ENCODE measurements around the gene RNF223.

RNF223 gene

DNA sequence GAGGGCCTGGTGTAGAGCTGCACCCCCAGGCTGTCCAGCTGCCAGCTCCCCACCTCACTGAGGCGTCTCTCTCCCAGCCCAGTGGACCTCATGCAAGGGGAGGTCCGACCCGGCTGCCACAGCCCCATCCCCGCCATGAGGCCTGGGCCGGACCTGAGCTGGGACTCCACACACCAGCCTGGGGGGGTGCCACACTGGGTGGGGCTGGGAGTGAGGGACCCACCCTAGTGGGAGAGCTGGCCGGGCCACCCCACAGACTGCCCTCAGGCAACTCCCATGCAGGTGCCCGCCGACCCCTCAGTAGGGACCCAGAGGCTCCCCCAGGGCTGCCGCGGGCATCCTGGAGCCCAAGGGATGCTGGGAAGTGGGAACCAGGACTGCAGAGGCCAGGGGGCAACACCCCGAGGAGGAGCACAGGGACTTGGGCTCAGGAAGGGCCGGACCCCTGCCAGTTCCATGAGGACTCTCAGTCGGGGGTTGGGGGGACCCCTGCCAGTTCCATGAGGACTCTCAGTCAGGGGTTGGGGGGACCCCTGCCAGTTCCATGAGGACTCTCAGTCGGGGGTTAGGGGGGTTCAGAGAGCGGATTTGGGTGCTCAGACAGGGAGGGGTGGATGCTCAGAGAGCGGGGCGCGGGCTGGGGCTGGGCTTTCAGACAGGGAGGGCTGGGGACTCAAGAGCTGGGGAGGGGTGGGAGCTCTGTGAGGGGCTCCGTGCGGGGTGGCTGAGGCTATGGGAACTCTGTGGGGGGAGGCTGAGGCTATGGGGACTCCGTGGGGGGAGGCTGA, 1.2 kb upstream of the RNF223 start:
- H3K36me3 ChIP-seq (replicated peaks; ENCODE audit: low read depth, low read length), result no peaks in the 10 kb centered on the region
- H3K9ac ChIP-seq (ENCODE audit: low read length), result no peak overlapping the region
- H3K27ac ChIP-seq (ENCODE audit: low read length), result no peak overlapping the region
- no peaks in the 10 kb centered on the region for H3K79me2 ChIP-seq (ENCODE audit: low read length)
- TF ChIP-seq EZH2phosphoT487 (IDR thresholded peaks at IDR 0.05; ENCODE audit: low read depth), result no peak
- TF ChIP-seq, protein P1, sequence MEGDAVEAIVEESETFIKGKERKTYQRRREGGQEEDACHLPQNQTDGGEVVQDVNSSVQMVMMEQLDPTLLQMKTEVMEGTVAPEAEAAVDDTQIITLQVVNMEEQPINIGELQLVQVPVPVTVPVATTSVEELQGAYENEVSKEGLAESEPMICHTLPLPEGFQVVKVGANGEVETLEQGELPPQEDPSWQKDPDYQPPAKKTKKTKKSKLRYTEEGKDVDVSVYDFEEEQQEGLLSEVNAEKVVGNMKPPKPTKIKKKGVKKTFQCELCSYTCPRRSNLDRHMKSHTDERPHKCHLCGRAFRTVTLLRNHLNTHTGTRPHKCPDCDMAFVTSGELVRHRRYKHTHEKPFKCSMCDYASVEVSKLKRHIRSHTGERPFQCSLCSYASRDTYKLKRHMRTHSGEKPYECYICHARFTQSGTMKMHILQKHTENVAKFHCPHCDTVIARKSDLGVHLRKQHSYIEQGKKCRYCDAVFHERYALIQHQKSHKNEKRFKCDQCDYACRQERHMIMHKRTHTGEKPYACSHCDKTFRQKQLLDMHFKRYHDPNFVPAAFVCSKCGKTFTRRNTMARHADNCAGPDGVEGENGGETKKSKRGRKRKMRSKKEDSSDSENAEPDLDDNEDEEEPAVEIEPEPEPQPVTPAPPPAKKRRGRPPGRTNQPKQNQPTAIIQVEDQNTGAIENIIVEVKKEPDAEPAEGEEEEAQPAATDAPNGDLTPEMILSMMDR (IDR thresholded peaks at IDR 0.05; ENCODE audit: low read depth, low read length), result no peak
- peaks cover 13% of the 10 kb centered on the region for H3K4me1 ChIP-seq (ENCODE audit: low read length)
- no peaks in the 10 kb centered on the region for H3K27me3 ChIP-seq (ENCODE audit: low read depth, low read length)
- H4K20me1 ChIP-seq (ENCODE audit: insufficient read depth, low read length), result no peaks in the 10 kb centered on the region
- no peaks in the 10 kb centered on the region for H3K9me3 ChIP-seq (ENCODE audit: insufficient read depth, low read length)
- no peak overlapping the region for H2AFZ ChIP-seq (ENCODE audit: low read depth, low read length)
- no peak overlapping the region for H3K4me3 ChIP-seq (ENCODE audit: low read length)
- no peak overlapping the region for H3K4me2 ChIP-seq (ENCODE audit: low read length)

DNA sequence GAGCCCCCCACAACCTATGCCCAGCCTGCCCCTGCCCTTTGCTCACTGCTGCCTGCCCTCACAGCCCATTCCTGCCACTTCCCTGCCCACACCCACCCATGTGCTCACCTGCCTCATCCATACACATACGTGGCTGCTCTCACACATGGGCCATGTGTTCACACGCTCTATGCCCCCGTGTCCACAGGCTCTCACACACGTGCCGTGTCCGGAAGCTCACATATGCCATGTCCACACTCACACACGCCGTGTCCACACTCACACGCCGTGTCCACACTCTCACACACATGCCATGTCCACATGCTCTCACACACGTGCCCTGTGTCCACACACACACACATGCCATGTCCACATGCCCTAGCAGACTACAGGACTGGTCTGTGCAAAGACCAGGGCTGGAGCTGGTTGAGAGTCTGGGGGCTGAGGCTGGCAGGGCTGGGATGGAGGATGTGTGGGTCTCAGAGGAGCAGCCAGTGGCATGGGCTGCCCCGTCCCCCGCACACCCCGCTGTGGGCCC, 583 bp upstream of the RNF223 start:
- Histone ChIP-seq H4K20me1 (ENCODE audit: insufficient read depth, low read length) (no peaks in the 10 kb centered on the region), H3K4me2 (ENCODE audit: low read length) (no peak overlapping the region), H3K4me1 (ENCODE audit: low read length) (peaks cover 8% of the 10 kb centered on the region; the same call in 1 of the 2 replicates), H3K4me3 (ENCODE audit: low read length) (no peak overlapping the region), H3K9me3 (ENCODE audit: insufficient read depth, low read length) (no peaks in the 10 kb centered on the region), H3K36me3 (replicated peaks; ENCODE audit: low read depth, low read length) (no peaks in the 10 kb centered on the region), H3K27ac (ENCODE audit: low read length) (no peak overlapping the region), H3K9ac (ENCODE audit: low read length) (no peak overlapping the region), H3K79me2 (ENCODE audit: low read length) (no peaks in the 10 kb centered on the region), H3K27me3 (ENCODE audit: low read depth, low read length) (no peaks in the 10 kb centered on the region), H2AFZ (ENCODE audit: low read depth, low read length) (no peak overlapping the region)
- TF ChIP-seq, protein P1 (IDR thresholded peaks at IDR 0.05; ENCODE audit: low read depth, low read length), result no peak
- TF ChIP-seq EZH2phosphoT487 (IDR thresholded peaks at IDR 0.05; ENCODE audit: low read depth), result no peak

DNA sequence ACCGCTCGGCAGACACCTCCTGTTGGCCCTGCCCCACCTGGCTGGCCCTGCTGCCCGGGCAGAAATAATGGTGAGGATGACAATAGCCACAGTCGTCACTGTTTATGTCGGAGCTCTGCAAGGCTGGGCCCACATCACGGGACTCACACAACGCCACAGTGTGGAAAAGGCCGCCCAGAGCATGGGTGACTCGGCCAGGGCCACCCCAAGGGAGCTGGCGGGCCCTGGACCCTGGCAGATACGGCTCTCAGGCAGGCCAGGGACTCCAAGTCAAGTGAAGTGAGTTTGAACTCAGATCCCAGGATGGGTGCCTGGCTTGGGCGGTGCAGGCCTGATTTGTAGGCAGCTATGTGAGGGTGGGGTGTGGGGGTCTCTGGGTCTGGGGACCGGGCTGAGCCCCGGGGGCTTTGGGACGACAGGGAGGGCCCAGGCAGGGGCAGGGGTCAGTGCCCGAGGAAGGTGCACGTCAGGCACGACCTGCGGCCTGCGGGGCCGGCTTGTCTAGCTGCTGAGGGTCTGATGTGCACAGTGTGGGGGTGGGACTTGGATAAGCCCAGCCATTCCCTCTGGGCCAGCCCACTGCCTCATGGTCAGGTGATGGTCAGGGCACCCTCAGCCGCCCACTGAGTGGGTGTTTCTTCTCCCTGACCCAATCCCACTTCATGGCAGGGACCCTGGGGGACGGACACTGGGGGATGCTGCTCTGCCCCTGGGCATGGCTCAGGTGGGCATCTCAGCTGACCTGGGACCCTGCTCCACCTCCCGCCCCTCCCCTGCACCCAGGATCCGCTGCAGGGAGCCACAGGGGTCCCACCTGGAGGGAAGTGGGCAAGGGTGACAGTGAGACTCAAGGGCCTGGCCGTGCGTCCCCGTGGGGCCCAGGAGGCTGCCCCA, 1.0 kb downstream of the RNF223 start:
- H3K4me1 ChIP-seq (ENCODE audit: low read length), result 0 out of 2 replicates have a peak, but pooled peaks cover 3% of the 10 kb centered on the region
- H3K9ac ChIP-seq (ENCODE audit: low read length), result no peak overlapping the region
- no peaks in the 10 kb centered on the region for H3K27me3 ChIP-seq (ENCODE audit: low read depth, low read length)
- H3K79me2 ChIP-seq (ENCODE audit: low read length), result no peaks in the 10 kb centered on the region
- H2AFZ ChIP-seq (ENCODE audit: low read depth, low read length), result no peak overlapping the region
- TF ChIP-seq EZH2phosphoT487 (IDR thresholded peaks at IDR 0.05; ENCODE audit: low read depth), result no peak
- TF ChIP-seq, protein P1 (IDR thresholded peaks at IDR 0.05; ENCODE audit: low read depth, low read length), result no peak
- H3K4me2 ChIP-seq (ENCODE audit: low read length), result no peak overlapping the region
- H3K36me3 ChIP-seq (replicated peaks; ENCODE audit: low read depth, low read length), result no peaks in the 10 kb centered on the region
- no peaks in the 10 kb centered on the region for H4K20me1 ChIP-seq (ENCODE audit: insufficient read depth, low read length)
- no peak overlapping the region for H3K4me3 ChIP-seq (ENCODE audit: low read length)
- H3K9me3 ChIP-seq (ENCODE audit: insufficient read depth, low read length), result no peaks in the 10 kb centered on the region
- no peak overlapping the region for H3K27ac ChIP-seq (ENCODE audit: low read length)

All from OCI-LY3 (cell line).